Neural cell (in vitro differentiated cells): Measurements from ENCODE around the gene ITPKB. TPM values are rescaled to one million over a fixed set of nuclear protein-coding genes. Genes with fewer than 3 reads are reported as not detected.

Experiments used
- H2AFZ ChIP-seq: fragments of 200-600, 300-800 bp; sonication (generic), shearing (Covaris generic); 2 replicates; pipeline ENCODE4 v1.6.0; 2014; ENCODE audit warnings: low read depth, mild to moderate bottlenecking, antibody characterized with exemption, low read length, moderate library complexity
- H3F3A ChIP-seq: fragments of 200-600 bp; shearing (Covaris generic); 2 replicates; pipeline ENCODE4 v1.6.1; 2016; ENCODE audit warnings: mild to moderate bottlenecking, moderate library complexity, mixed read lengths, antibody characterized with exemption, low read length; ENCODE audit not compliant: insufficient read depth, poor library complexity, severe bottlenecking
- H3K27ac ChIP-seq: fragments of 200-600, 300-800 bp; sonication (generic), shearing (Covaris generic); 2 replicates; pipeline ENCODE4 v1.5.1; 2014; ENCODE audit warnings: mild to moderate bottlenecking, low read length, moderate library complexity
- H3K27me3 ChIP-seq: fragments of 300-800, 200-600 bp; sonication (generic), shearing (Covaris generic); 2 replicates; pipeline ENCODE4 v1.6.0; 2014; ENCODE audit warnings: mild to moderate bottlenecking, low read depth, low read length, moderate library complexity; ENCODE audit not compliant: insufficient read depth
- H3K36me3 ChIP-seq: fragments of 300-800, 200-600 bp; sonication (generic), shearing (Covaris generic); 2 replicates; pipeline ENCODE4 v1.5.1; 2014; ENCODE audit warnings: mild to moderate bottlenecking, antibody characterized with exemption, low read length, moderate library complexity; ENCODE audit not compliant: insufficient read depth
- H3K4me2 ChIP-seq: fragments of 300-800, 200-600 bp; sonication (generic), shearing (Covaris generic); 2 replicates; pipeline ENCODE4 v1.6.0; 2014; ENCODE audit warnings: mild to moderate bottlenecking, low read length
- H3K4me3 ChIP-seq: fragments of 300-800, 200-600 bp; sonication (generic), shearing (Covaris generic); 2 replicates; pipeline ENCODE4 v1.5.1; 2014; ENCODE audit warnings: mild to moderate bottlenecking, low read length, moderate library complexity
- H3K79me2 ChIP-seq: fragments of 200-600 bp; shearing (Covaris generic); replicated peaks from 2 replicates; pipeline ENCODE4 v1.6.0; 2014; ENCODE audit warnings: mild to moderate bottlenecking, low read length, moderate library complexity; ENCODE audit not compliant: insufficient read depth
- H3K9ac ChIP-seq: fragments of 300-800, 200-600 bp; sonication (generic), shearing (Covaris generic); 2 replicates; pipeline ENCODE4 v1.6.1; 2016; ENCODE audit warnings: mild to moderate bottlenecking, low read length, mixed read lengths
- H3K9me2 ChIP-seq: fragments of 200-600 bp; shearing (Covaris generic); 2 replicates; pipeline ENCODE4 v1.6.1; 2016; ENCODE audit warnings: mild to moderate bottlenecking, low read length, mixed read lengths; ENCODE audit not compliant: insufficient read depth
- H3K9me3 ChIP-seq: fragments of 200-600, 300-800 bp; sonication (generic), shearing (Covaris generic); 2 replicates; pipeline ENCODE4 v1.6.1; 2016; ENCODE audit warnings: mild to moderate bottlenecking, mixed run types, low read length, moderate library complexity, mixed read lengths
- H4K20me1 ChIP-seq: fragments of 200-600 bp; shearing (Covaris generic); 2 replicates; pipeline ENCODE4 v1.6.1; 2016; ENCODE audit warnings: mild to moderate bottlenecking, mixed run types; ENCODE audit not compliant: insufficient read depth
- CTCF ChIP-seq: fragments of 450-650 bp; IDR thresholded peaks from 2 replicates; pipeline ENCODE4 v1.5.1; 2014; ENCODE audit warnings: antibody characterized with exemption, mild to moderate bottlenecking, moderate library complexity; ENCODE audit not compliant: poor library complexity, severe bottlenecking
- EP300 ChIP-seq: fragments of 450-650 bp; conservative IDR thresholded peaks from 2 replicates; pipeline ENCODE4 v1.6.1; 2014; ENCODE audit warnings: antibody characterized with exemption, mild to moderate bottlenecking, moderate library complexity; ENCODE audit not compliant: poor library complexity, severe bottlenecking
- EZH2 ChIP-seq: fragments of 200-600, 300-800 bp; shearing (Covaris generic), sonication (generic); IDR thresholded peaks from 2 replicates; pipeline ENCODE4 v1.6.1; 2014; ENCODE audit warnings: antibody characterized with exemption, low read length, borderline replicate concordance, mild to moderate bottlenecking; ENCODE audit not compliant: insufficient read depth, poor library complexity, severe bottlenecking
- MXI1 ChIP-seq: fragments of 450-650 bp; conservative IDR thresholded peaks from 2 replicates; pipeline ENCODE4 v1.6.1; 2014; ENCODE audit warnings: antibody characterized with exemption, mild to moderate bottlenecking; ENCODE audit not compliant: poor library complexity, severe bottlenecking
- POLR2AphosphoS5 ChIP-seq: IDR thresholded peaks from 2 replicates; pipeline ENCODE4 v1.6.1; 2012
- RAD21 ChIP-seq: fragments of 450-650 bp; conservative IDR thresholded peaks from 2 replicates; pipeline ENCODE4 v1.6.1; 2014; ENCODE audit warnings: antibody characterized with exemption, mild to moderate bottlenecking, moderate library complexity
- REST ChIP-seq: IDR thresholded peaks from 2 replicates; pipeline ENCODE4 v1.6.1; 2012; ENCODE audit warnings: borderline replicate concordance
- SMC3 ChIP-seq: fragments of 450-650 bp; conservative IDR thresholded peaks from 2 replicates; pipeline ENCODE4 v1.6.1; 2014; ENCODE audit warnings: antibody characterized with exemption, mild to moderate bottlenecking, moderate library complexity; ENCODE audit not compliant: poor library complexity
- TAF1 ChIP-seq: IDR thresholded peaks from 2 replicates; pipeline ENCODE4 v1.6.1; 2012; ENCODE audit warnings: low read depth
- polyA plus RNA-seq: library from polyadenylated mRNA; depleted of rRNA; stranded (reverse); fragments of >200 nt; gene quantifications from 2 replicates; pipeline ENCODE4 v1.2.3, GENCODE V29; 2014

The ITPKB gene
- polyA plus RNA-seq, 1 donor from 2014 or later, result 0.19 TPM

DNA sequence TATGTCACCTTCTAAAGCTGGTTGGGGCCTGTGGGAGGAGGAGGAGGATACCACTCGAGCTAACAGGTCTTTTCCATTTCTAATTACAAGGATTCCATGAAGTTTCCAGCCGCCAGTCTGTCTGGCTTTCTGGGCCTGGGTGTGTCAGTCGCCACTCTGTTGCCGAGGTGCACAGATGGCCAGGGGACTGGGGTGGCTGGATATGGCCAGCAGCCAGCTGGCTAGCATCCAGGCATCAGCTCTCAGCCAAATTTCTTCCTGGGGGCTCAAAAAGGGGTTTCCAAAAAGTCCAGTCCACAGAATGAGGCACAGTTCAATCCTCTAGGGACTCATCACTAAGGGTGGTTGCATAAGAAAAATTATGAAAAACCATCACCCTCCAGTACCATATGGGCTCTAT is 32.4 kb downstream of the ITPKB start:
- H3K9me3 ChIP-seq, result no peaks in the 10 kb centered on the region
- no peak overlapping the region for H2AFZ ChIP-seq
- no peak overlapping the region for H3K9ac ChIP-seq
- no peaks in the 10 kb centered on the region for H3K27me3 ChIP-seq
- H3K36me3 ChIP-seq, result no peaks in the 10 kb centered on the region
- H3K4me2 ChIP-seq, result no peak overlapping the region
- no peak for TF ChIP-seq RAD21
- no peak for TF ChIP-seq CTCF
- no peak for TF ChIP-seq POLR2AphosphoS5
- no peak for TF ChIP-seq REST
- no peak for TF ChIP-seq EP300
- TF ChIP-seq MXI1, result no peak
- TF ChIP-seq SMC3, result no peak
- TF ChIP-seq EZH2, result no peak
- no peak for TF ChIP-seq TAF1
- H4K20me1 ChIP-seq, result no peaks in the 10 kb centered on the region
- H3K4me3 ChIP-seq, result no peak overlapping the region
- H3F3A ChIP-seq, result no peaks in the 10 kb centered on the region
- no peaks in the 10 kb centered on the region for H3K9me2 ChIP-seq
- H3K27ac ChIP-seq, result no peak overlapping the region
- H3K79me2 ChIP-seq, result no peaks in the 10 kb centered on the region

- Histone ChIP-seq H3K79me2 (no peaks in the 10 kb centered on the region), H3K27me3 (no peaks in the 10 kb centered on the region), H3K9me2 (no peaks in the 10 kb centered on the region), H3F3A (no peaks in the 10 kb centered on the region), H3K27ac (no peak overlapping the region), H3K4me3 (no peak overlapping the region), H3K4me2 (no peak overlapping the region), H3K36me3 (no peaks in the 10 kb centered on the region), H2AFZ (no peak overlapping the region), H4K20me1 (no peaks in the 10 kb centered on the region), H3K9me3 (no peaks in the 10 kb centered on the region), H3K9ac (no peak overlapping the region)
- no peak for TF ChIP-seq SMC3
- TF ChIP-seq CTCF, result no peak
- TF ChIP-seq POLR2AphosphoS5, result no peak
- TF ChIP-seq MXI1, result no peak
- no peak for TF ChIP-seq RAD21
- no peak for TF ChIP-seq REST
- no peak for TF ChIP-seq EP300
- TF ChIP-seq TAF1, result no peak
- no peak for TF ChIP-seq EZH2
Measured at GRCh38 chr1:226704169-226704937, 34.7 kb downstream of the ITPKB start.
